GM23338 (cell line): ENCODE results near the gene METTL14. TPM values are rescaled to one million over a fixed set of nuclear protein-coding genes. Genes with fewer than 3 reads are reported as not detected.

ENCODE experiments used
- ATAC-seq: fragments of 200-7000 bp; cut with Tn5 transposase; 3 replicates; pipeline ENCODE4 v1.9.1; 2020
- DNase-seq: peaks from one replicate; pipeline ENCODE4 v3.0.0-alpha.2; 2015; ENCODE audit warnings: low spot score
- H2AFZ ChIP-seq: fragments of 200-600 bp; sonication (generic); 2 replicates; pipeline ENCODE4 v1.8.0; 2016; ENCODE audit warnings: antibody characterized with exemption, mild to moderate bottlenecking, moderate library complexity
- H3F3A ChIP-seq: fragments of 200-600 bp; sonication (generic); replicated peaks from 2 replicates; pipeline ENCODE4 v1.8.0; 2017; ENCODE audit warnings: antibody characterized with exemption, mixed run types, low read depth
- H3K27ac ChIP-seq: fragments of 200-600 bp; sonication (generic); 2 replicates; pipeline ENCODE4 v1.6.1; 2016; ENCODE audit warnings: low read depth
- H3K27me3 ChIP-seq: fragments of 200-600 bp; sonication (generic); 2 replicates; pipeline ENCODE4 v1.8.0; 2016; ENCODE audit warnings: mild to moderate bottlenecking, mixed run types, moderate library complexity; ENCODE audit not compliant: insufficient read depth
- H3K36me3 ChIP-seq: fragments of 200-600 bp; sonication (generic); 2 replicates; pipeline ENCODE4 v1.8.0; 2016; ENCODE audit warnings: mild to moderate bottlenecking; ENCODE audit not compliant: insufficient read depth
- H3K4me1 ChIP-seq: fragments of 200-600 bp; sonication (generic); 2 replicates; pipeline ENCODE4 v1.8.0; 2016; ENCODE audit warnings: mild to moderate bottlenecking, moderate library complexity; ENCODE audit not compliant: insufficient read depth
- H3K4me2 ChIP-seq: fragments of 200-600 bp; sonication (generic); 2 replicates; pipeline ENCODE4 v1.7.1; 2017; ENCODE audit warnings: mixed run types
- H3K4me3 ChIP-seq: fragments of 200-600 bp; sonication (generic); 2 replicates; pipeline ENCODE4 v1.6.1; 2016; ENCODE audit warnings: mixed run types
- H3K79me2 ChIP-seq: fragments of 200-600 bp; sonication (generic); replicated peaks from 2 replicates; pipeline ENCODE4 v1.8.0; 2017; ENCODE audit warnings: mild to moderate bottlenecking; ENCODE audit not compliant: insufficient read depth
- H3K9me2 ChIP-seq: fragments of 200-600 bp; sonication (generic); 2 replicates; pipeline ENCODE4 v1.8.0; 2017; ENCODE audit not compliant: insufficient read depth
- H4K20me1 ChIP-seq: fragments of 200-600 bp; sonication (generic); replicated peaks from 2 replicates; pipeline ENCODE4 v1.8.0; 2017; ENCODE audit warnings: mild to moderate bottlenecking; ENCODE audit not compliant: insufficient read depth
- H3K27ac Mint-ChIP-seq: 2 replicates; pipeline ENCODE4 v1.8.0; 2020; ENCODE audit warnings: inconsistent platforms, mild to moderate bottlenecking, moderate library complexity, mixed read lengths
- H3K27me3 Mint-ChIP-seq: 3 replicates; pipeline ENCODE4 v1.8.0; 2022; ENCODE audit warnings: low read depth, mild to moderate bottlenecking, moderate library complexity, mixed read lengths, inconsistent platforms; ENCODE audit not compliant: insufficient read depth, poor library complexity
- H3K36me3 Mint-ChIP-seq: 3 replicates; pipeline ENCODE4 v1.8.0; 2021; ENCODE audit warnings: low read depth, mild to moderate bottlenecking, inconsistent platforms, moderate library complexity, mixed read lengths
- H3K4me1 Mint-ChIP-seq: 3 replicates; pipeline ENCODE4 v1.8.0; 2020; ENCODE audit warnings: mild to moderate bottlenecking, inconsistent platforms, mixed read lengths
- H3K4me3 Mint-ChIP-seq: 3 replicates; pipeline ENCODE4 v1.8.0; 2021; ENCODE audit warnings: moderate library complexity, mild to moderate bottlenecking, inconsistent platforms, mixed read lengths
- H3K9me3 Mint-ChIP-seq: 3 replicates; pipeline ENCODE4 v1.8.0; 2020; ENCODE audit warnings: moderate library complexity, mild to moderate bottlenecking, inconsistent platforms, mixed read lengths
- CREB1 ChIP-seq: fragments of 250-450 bp; sonication (Bioruptor Pico); IDR thresholded peaks from 2 replicates; pipeline ENCODE4 v1.5.0; 2020; ENCODE audit warnings: low read depth, mild to moderate bottlenecking, moderate library complexity
- EZH2 ChIP-seq: fragments of 200-600 bp; sonication (generic); IDR thresholded peaks from one replicate; pipeline ENCODE4 v1.8.0; 2017; ENCODE audit warnings: antibody characterized with exemption, mild to moderate bottlenecking, low read depth; ENCODE audit not compliant: unreplicated experiment
- EZH2phosphoT487 ChIP-seq: fragments of 200-600 bp; sonication (generic); IDR thresholded peaks from one replicate; pipeline ENCODE4 v1.8.1; 2018; ENCODE audit warnings: antibody characterized with exemption; ENCODE audit not compliant: unreplicated experiment
- JUNB ChIP-seq: IDR thresholded peaks from one replicate; pipeline ENCODE4 v1.6.1; 2016; ENCODE audit warnings: antibody characterized with exemption; ENCODE audit not compliant: unreplicated experiment
- NANOG ChIP-seq: IDR thresholded peaks from 2 replicates; pipeline ENCODE4 v1.6.1; 2016; ENCODE audit warnings: antibody characterized with exemption, borderline replicate concordance
- POLR2AphosphoS5 ChIP-seq: IDR thresholded peaks from 2 replicates; pipeline ENCODE4 v1.6.1; 2016; ENCODE audit warnings: antibody characterized with exemption, low read depth
- STAT1 ChIP-seq: IDR thresholded peaks from one replicate; pipeline ENCODE4 v1.6.1; 2016; ENCODE audit warnings: antibody characterized with exemption; ENCODE audit not compliant: unreplicated experiment
- ZNF114 ChIP-seq: fragments of 250-450 bp; sonication (Bioruptor Pico); IDR thresholded peaks from 2 replicates; pipeline ENCODE4 v1.5.0; 2020; ENCODE audit warnings: mild to moderate bottlenecking, moderate library complexity
- polyA plus RNA-seq: library from polyadenylated mRNA; unstranded; fragments of >200 nt; fragmentation: Nextera tagmentation; extraction: Ambion mirVana; gene quantifications from 2 replicates; pipeline ENCODE4 v1.2.1, GENCODE V29; 2016
- total RNA-seq: library from RNA; depleted of rRNA; stranded (reverse); fragments of >200 nt; shearing (Covaris generic); gene quantifications from 2 replicates; pipeline ENCODE4 v1.2.3, GENCODE V29; 2014
- TF ChIP-seq, protein P1 (sequence below), 2 experiments: fragments of 200-600 bp in 1 of 2; sonication (generic) in 1 of 2; conservative IDR thresholded peaks; 2 replicates each; pipeline versions ENCODE4 v1.5.1 to v1.6.1; 2016 to 2017; ENCODE audit warnings: antibody characterized with exemption in 2 of 2, low read depth in 2 of 2, mild to moderate bottlenecking in 2 of 2, moderate library complexity in 1 of 2
- TF ChIP-seq, protein P2 (sequence below): fragments of 250-450 bp; sonication (Bioruptor Pico); IDR thresholded peaks from 2 replicates; pipeline ENCODE4 v1.5.0; 2020; ENCODE audit warnings: mild to moderate bottlenecking, moderate library complexity
- TF ChIP-seq, protein P3 (sequence below): IDR thresholded peaks from 2 replicates; pipeline ENCODE4 v1.6.1; 2016; ENCODE audit warnings: antibody characterized with exemption

METTL14 gene
- total and polyA plus RNA-seq, 2 experiments from 2014 or later: 39.3 to 56.8 TPM

DNA sequence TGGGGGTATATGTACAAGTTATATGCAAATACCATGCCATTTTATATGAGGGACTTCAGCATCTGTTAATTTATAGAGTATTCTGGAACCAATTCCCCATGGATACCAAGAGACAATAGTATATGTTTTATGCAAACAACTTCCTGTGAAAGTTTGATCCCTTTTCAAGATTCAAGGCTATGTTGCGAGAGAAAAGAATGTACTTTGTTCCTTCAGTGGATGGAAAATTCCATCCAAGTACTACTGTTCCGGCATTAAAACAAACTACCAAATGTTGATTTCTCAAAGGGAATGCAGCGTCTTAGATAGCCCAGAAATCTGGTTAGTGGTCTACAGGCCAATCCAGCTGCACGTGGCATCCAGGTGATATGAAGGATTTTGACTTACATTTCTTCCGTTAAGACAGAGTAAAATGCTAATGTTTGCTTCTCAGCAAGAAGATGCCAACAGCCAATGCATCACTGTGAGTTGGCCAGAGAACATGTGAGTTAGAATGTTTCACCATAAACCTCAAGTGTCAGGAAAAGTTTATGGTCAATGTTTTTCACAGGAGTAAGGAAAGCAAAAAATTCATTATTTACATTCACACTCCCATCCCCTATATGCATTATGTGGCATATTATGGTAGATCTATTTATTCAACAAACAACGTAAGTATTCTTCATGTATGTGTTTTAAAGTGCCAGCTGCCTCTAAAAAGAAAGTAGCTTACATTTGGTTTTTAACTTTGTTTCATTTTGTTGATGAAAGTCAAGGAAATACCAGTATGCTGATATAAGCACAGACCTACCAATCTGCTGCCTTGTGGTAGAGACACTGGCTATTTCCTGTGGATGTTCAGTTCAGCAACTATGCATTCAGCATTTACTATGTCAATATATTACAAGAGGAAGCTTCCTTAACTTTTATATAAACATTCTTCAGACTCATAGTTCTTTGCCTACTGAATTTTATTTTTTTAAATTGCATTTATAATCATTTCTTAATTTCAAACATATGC, 44.4 kb downstream of the METTL14 start:
- H3K4me1 ChIP-seq: peaks cover 2% of the 10 kb centered on the region; the same call in 1 of the 2 replicates
- H3K27ac ChIP-seq: no peak overlapping the region
- H3K36me3 ChIP-seq: peaks cover 43% of the 10 kb centered on the region
- TF ChIP-seq EZH2phosphoT487: no peak
- no peak for TF ChIP-seq ZNF114 (CRISPR knock-in tag)
- H3K9me2 ChIP-seq: no peaks in the 10 kb centered on the region
- H3K4me2 ChIP-seq: no peak overlapping the region
- Mint-ChIP-seq H3K4me3 (no peak overlapping the region), H3K27me3 (peaks cover 2% of the 10 kb centered on the region), H3K4me1 (peaks cover 2% of the 10 kb centered on the region; the same call in 1 of the 3 replicates), H3K36me3 (peaks cover 30% of the 10 kb centered on the region; the same call in 2 of the 3 replicates), H3K9me3 (no peaks in the 10 kb centered on the region), H3K27ac (no peak overlapping the region)
- no peak overlapping the region for H2AFZ ChIP-seq
- H3K27me3 ChIP-seq: no peaks in the 10 kb centered on the region
- H4K20me1 ChIP-seq: 0 out of 2 replicates have a peak, but pooled peaks cover 4% of the 10 kb centered on the region
- no peak overlapping the region for H3K4me3 ChIP-seq
- DNase-seq (no peak), ATAC-seq (no peak)
- peaks cover 6% of the 10 kb centered on the region; the same call in 1 of the 2 replicates for H3F3A ChIP-seq
- H3K79me2 ChIP-seq: no peaks in the 10 kb centered on the region

DNA sequence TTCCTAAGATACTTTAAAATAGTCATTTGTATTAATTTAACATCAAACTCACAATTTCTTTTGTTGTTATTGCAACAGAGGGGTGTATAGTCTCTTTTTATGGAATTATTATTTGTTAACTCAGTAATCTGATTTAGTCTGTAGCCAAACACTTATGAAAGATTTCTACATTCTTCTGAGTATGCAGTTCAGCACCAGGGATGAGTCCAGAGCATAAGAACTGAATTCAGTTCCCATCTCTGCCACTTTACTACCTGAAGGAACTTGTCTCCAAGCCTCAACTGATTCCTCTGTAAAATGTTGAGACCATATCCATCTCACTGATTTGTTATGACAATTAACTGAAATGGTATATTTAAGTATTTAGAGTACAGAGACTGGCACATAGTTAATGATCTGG, 45.5 kb downstream of the METTL14 start:
- ATAC-seq (no peak), DNase-seq (no peak)
- Histone ChIP-seq H3K27ac (no peak overlapping the region), H2AFZ (no peak overlapping the region), H3K79me2 (no peaks in the 10 kb centered on the region), H3K36me3 (peaks cover 39% of the 10 kb centered on the region), H4K20me1 (0 out of 2 replicates have a peak, but pooled peaks cover 4% of the 10 kb centered on the region), H3F3A (peaks cover 3% of the 10 kb centered on the region; the same call in 1 of the 2 replicates), H3K4me3 (no peak overlapping the region), H3K4me1 (no peaks in the 10 kb centered on the region), H3K9me2 (no peaks in the 10 kb centered on the region), H3K27me3 (no peaks in the 10 kb centered on the region), H3K4me2 (no peak overlapping the region)
- Mint-ChIP-seq H3K4me3 (no peak overlapping the region), H3K27ac (no peak overlapping the region), H3K36me3 (peaks cover 30% of the 10 kb centered on the region; the same call in 2 of the 3 replicates), H3K4me1 (no peaks in the 10 kb centered on the region), H3K9me3 (no peaks in the 10 kb centered on the region), H3K27me3 (peaks cover 2% of the 10 kb centered on the region)
- no peak for TF ChIP-seq CREB1 (CRISPR knock-in tag)
- TF ChIP-seq, protein P1, sequence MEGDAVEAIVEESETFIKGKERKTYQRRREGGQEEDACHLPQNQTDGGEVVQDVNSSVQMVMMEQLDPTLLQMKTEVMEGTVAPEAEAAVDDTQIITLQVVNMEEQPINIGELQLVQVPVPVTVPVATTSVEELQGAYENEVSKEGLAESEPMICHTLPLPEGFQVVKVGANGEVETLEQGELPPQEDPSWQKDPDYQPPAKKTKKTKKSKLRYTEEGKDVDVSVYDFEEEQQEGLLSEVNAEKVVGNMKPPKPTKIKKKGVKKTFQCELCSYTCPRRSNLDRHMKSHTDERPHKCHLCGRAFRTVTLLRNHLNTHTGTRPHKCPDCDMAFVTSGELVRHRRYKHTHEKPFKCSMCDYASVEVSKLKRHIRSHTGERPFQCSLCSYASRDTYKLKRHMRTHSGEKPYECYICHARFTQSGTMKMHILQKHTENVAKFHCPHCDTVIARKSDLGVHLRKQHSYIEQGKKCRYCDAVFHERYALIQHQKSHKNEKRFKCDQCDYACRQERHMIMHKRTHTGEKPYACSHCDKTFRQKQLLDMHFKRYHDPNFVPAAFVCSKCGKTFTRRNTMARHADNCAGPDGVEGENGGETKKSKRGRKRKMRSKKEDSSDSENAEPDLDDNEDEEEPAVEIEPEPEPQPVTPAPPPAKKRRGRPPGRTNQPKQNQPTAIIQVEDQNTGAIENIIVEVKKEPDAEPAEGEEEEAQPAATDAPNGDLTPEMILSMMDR (conservative IDR thresholded peaks at IDR 0.05; ENCODE audit: low read depth in 2 of 2): no peak
- no peak for TF ChIP-seq STAT1
- no peak for TF ChIP-seq EZH2phosphoT487
- TF ChIP-seq NANOG: no peak
- no peak for TF ChIP-seq EZH2
- no peak for TF ChIP-seq JUNB
- no peak for TF ChIP-seq POLR2AphosphoS5
- TF ChIP-seq, protein P2, sequence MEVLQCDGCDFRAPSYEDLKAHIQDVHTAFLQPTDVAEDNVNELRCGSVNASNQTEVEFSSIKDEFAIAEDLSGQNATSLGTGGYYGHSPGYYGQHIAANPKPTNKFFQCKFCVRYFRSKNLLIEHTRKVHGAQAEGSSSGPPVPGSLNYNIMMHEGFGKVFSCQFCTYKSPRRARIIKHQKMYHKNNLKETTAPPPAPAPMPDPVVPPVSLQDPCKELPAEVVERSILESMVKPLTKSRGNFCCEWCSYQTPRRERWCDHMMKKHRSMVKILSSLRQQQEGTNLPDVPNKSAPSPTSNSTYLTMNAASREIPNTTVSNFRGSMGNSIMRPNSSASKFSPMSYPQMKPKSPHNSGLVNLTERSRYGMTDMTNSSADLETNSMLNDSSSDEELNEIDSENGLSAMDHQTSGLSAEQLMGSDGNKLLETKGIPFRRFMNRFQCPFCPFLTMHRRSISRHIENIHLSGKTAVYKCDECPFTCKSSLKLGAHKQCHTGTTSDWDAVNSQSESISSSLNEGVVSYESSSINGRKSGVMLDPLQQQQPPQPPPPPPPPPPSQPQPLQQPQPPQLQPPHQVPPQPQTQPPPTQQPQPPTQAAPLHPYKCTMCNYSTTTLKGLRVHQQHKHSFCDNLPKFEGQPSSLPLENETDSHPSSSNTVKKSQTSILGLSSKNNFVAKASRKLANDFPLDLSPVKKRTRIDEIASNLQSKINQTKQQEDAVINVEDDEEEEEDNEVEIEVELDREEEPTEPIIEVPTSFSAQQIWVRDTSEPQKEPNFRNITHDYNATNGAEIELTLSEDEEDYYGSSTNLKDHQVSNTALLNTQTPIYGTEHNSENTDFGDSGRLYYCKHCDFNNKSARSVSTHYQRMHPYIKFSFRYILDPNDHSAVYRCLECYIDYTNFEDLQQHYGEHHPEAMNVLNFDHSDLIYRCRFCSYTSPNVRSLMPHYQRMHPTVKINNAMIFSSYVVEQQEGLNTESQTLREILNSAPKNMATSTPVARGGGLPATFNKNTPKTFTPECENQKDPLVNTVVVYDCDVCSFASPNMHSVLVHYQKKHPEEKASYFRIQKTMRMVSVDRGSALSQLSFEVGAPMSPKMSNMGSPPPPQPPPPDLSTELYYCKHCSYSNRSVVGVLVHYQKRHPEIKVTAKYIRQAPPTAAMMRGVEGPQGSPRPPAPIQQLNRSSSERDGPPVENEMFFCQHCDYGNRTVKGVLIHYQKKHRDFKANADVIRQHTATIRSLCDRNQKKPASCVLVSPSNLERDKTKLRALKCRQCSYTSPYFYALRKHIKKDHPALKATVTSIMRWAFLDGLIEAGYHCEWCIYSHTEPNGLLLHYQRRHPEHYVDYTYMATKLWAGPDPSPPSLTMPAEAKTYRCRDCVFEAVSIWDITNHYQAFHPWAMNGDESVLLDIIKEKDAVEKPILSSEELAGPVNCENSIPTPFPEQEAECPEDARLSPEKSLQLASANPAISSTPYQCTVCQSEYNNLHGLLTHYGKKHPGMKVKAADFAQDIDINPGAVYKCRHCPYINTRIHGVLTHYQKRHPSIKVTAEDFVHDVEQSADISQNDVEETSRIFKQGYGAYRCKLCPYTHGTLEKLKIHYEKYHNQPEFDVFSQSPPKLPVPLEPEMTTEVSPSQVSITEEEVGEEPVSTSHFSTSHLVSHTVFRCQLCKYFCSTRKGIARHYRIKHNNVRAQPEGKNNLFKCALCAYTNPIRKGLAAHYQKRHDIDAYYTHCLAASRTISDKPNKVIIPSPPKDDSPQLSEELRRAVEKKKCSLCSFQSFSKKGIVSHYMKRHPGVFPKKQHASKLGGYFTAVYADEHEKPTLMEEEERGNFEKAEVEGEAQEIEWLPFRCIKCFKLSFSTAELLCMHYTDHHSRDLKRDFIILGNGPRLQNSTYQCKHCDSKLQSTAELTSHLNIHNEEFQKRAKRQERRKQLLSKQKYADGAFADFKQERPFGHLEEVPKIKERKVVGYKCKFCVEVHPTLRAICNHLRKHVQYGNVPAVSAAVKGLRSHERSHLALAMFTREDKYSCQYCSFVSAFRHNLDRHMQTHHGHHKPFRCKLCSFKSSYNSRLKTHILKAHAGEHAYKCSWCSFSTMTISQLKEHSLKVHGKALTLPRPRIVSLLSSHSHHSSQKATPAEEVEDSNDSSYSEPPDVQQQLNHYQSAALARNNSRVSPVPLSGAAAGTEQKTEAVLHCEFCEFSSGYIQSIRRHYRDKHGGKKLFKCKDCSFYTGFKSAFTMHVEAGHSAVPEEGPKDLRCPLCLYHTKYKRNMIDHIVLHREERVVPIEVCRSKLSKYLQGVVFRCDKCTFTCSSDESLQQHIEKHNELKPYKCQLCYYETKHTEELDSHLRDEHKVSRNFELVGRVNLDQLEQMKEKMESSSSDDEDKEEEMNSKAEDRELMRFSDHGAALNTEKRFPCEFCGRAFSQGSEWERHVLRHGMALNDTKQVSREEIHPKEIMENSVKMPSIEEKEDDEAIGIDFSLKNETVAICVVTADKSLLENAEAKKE (CRISPR knock-in tag): no peak
- TF ChIP-seq, protein P3, sequence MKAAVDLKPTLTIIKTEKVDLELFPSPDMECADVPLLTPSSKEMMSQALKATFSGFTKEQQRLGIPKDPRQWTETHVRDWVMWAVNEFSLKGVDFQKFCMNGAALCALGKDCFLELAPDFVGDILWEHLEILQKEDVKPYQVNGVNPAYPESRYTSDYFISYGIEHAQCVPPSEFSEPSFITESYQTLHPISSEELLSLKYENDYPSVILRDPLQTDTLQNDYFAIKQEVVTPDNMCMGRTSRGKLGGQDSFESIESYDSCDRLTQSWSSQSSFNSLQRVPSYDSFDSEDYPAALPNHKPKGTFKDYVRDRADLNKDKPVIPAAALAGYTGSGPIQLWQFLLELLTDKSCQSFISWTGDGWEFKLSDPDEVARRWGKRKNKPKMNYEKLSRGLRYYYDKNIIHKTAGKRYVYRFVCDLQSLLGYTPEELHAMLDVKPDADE: no peak
- TF ChIP-seq ZNF114 (CRISPR knock-in tag): no peak
